GM12801 (cell line): Measurements from ENCODE around the gene NAV2.

Source experiments
- CTCF ChIP-seq: IDR thresholded peaks from one replicate; pipeline ENCODE4 v1.5.1; 2011; ENCODE audit warnings: control low read depth; ENCODE audit not compliant: insufficient read length; ENCODE audit errors: extremely low read depth

Gene NAV2

GRCh38 chr11:19840961-19841360, 128.3 kb downstream of the NAV2 start:
- no peak for TF ChIP-seq CTCF

- no peak for TF ChIP-seq CTCF
Measured at GRCh38 chr11:19842505-19842904, 129.9 kb downstream of the NAV2 start.

- no peak for TF ChIP-seq CTCF
Measured at GRCh38 chr11:19843079-19843478, 130.4 kb downstream of the NAV2 start.

GRCh38 chr11:19844012-19844411, 131.4 kb downstream of the NAV2 start:
- TF ChIP-seq CTCF = no peak

GRCh38 chr11:19844806-19845205, 132.2 kb downstream of the NAV2 start:
- no peak for TF ChIP-seq CTCF

- no peak for TF ChIP-seq CTCF
Measured at GRCh38 chr11:19845626-19846025, 133.0 kb downstream of the NAV2 start.

- TF ChIP-seq CTCF = no peak
Measured at GRCh38 chr11:19846654-19847305, 134.1 kb downstream of the NAV2 start.
